HCT116 (cell line): ENCODE data around the gene ZNG1A. TPM values are rescaled to one million over a fixed set of nuclear protein-coding genes. Genes with fewer than 3 reads are reported as not detected.

Source experiments
- ATAC-seq: fragments of 200-7000 bp; cut with Tn5 transposase; 2 replicates; pipeline ENCODE4 v1.9.1; 2020; ENCODE audit warnings: mild to moderate bottlenecking, moderate library complexity
- BruUV-seq: library from RNA; stranded (reverse); fragments of 400-500 nt; replicated peaks from 2 replicates; lab custom pipeline; 2021; lab: Mats Ljungman, UMichigan
- CTCF ChIA-PET: fragments of 300-600 bp; sonication (Branson Sonifier 250); formaldehyde crosslinking; loops from one replicate; lab custom pipeline; 2021; ENCODE audit warnings: antibody characterized with exemption; lab: Charles Lee
- POLR2A ChIA-PET: fragments of 300-600, 350-600 bp; sonication (Branson Sonifier 250); formaldehyde crosslinking; loops from one replicate; lab custom pipeline; 2021; ENCODE audit warnings: antibody characterized with exemption; lab: Charles Lee
- RAD21 ChIA-PET, 2 experiments: fragments of 300-600 bp; sonication (Branson Sonifier 250); formaldehyde crosslinking; loops; one replicate each; lab custom pipeline; 2023; ENCODE audit warnings: low total read pairs in 2 of 2; ENCODE audit not compliant: uncharacterized antibody in 2 of 2, unreplicated experiment in 2 of 2, low non-redundant PET in 1 of 2; lab: Charles Lee
- DNase-seq: peaks from one replicate; pipeline ENCODE4 v3.0.0-alpha.2; 2010; ENCODE audit warnings: low read depth, low spot score
- H2AFZ ChIP-seq: fragments of 200-600 bp; shearing (Covaris generic), sonication (generic); 2 replicates; pipeline ENCODE4 v1.6.1; 2017; ENCODE audit warnings: low read depth, mixed run types, mixed read lengths, antibody characterized with exemption, low read length; ENCODE audit not compliant: poor library complexity, severe bottlenecking
- H3K27ac ChIP-seq: 2 replicates; pipeline ENCODE4 v1.5.1; 2012; ENCODE audit warnings: low read depth, low read length
- H3K27me3 ChIP-seq: fragments of 200-600 bp; sonication (generic); 2 replicates; pipeline ENCODE4 v1.6.1; 2016; ENCODE audit warnings: mixed run types, low read length, mixed read lengths; ENCODE audit not compliant: insufficient read depth
- H3K36me3 ChIP-seq, 2 experiments: fragments of 200-500 bp in 1 of 2; fragments of 200-600 bp in 1 of 2; sonication (Bioruptor generic) in 1 of 2; sonication (generic) in 1 of 2; 2 replicates each; pipeline versions ENCODE4 v1.5.1 to v1.6.1; 2014 to 2016; ENCODE audit warnings: low read length in 2 of 2, inconsistent platforms in 1 of 2, mixed read lengths in 1 of 2, mixed run types in 1 of 2; ENCODE audit not compliant: insufficient read depth in 2 of 2, control insufficient read depth in 1 of 2
- H3K4me1 ChIP-seq, 2 experiments: fragments of 200-600 bp in 1 of 2; sonication (generic) in 1 of 2; 2 replicates each; pipeline versions ENCODE4 v1.5.1 to v1.6.1; 2012 to 2017; ENCODE audit warnings: low read length in 2 of 2, inconsistent platforms in 1 of 2, mild to moderate bottlenecking in 1 of 2, mixed read lengths in 1 of 2, mixed run types in 1 of 2, moderate library complexity in 1 of 2; ENCODE audit not compliant: insufficient read depth in 2 of 2, control insufficient read depth in 1 of 2
- H3K4me2 ChIP-seq: fragments of 200-600 bp; sonication (generic); 2 replicates; pipeline ENCODE4 v1.6.1; 2017; ENCODE audit warnings: mixed run types, low read length, mixed read lengths
- H3K4me3 ChIP-seq, 2 experiments: fragments of 200-600 bp in 1 of 2; sonication (generic) in 1 of 2; replicated peaks in 1 of 2; 2 replicates each; pipeline ENCODE4 v1.5.1; 2011 to 2016; ENCODE audit warnings: low read length in 2 of 2, control low read depth in 1 of 2, low read depth in 1 of 2, mild to moderate bottlenecking in 1 of 2, mixed read lengths in 1 of 2, mixed run types in 1 of 2
- H3K79me2 ChIP-seq: fragments of 200-600 bp; sonication (generic); 2 replicates; pipeline ENCODE4 v1.6.1; 2017; ENCODE audit warnings: mild to moderate bottlenecking, mixed run types, low read length, moderate library complexity, mixed read lengths; ENCODE audit not compliant: insufficient read depth
- H3K9ac ChIP-seq: fragments of 200-600 bp; sonication (generic); 2 replicates; pipeline ENCODE4 v1.6.1; 2016; ENCODE audit warnings: low read length, mixed read lengths
- H3K9me2 ChIP-seq: fragments of 200-600 bp; sonication (generic), shearing (Covaris generic); 2 replicates; pipeline ENCODE4 v1.6.1; 2017; ENCODE audit warnings: mixed run types, mild to moderate bottlenecking, moderate library complexity; ENCODE audit not compliant: insufficient read depth
- H3K9me3 ChIP-seq, 2 experiments: fragments of 200-500 bp in 1 of 2; fragments of 200-600 bp in 1 of 2; sonication (Bioruptor generic) in 1 of 2; sonication (generic) in 1 of 2; 2 replicates each; pipeline ENCODE4 v1.6.1; 2014 to 2017; ENCODE audit warnings: low read length in 2 of 2, mixed read lengths in 2 of 2, inconsistent platforms in 1 of 2, low read depth in 1 of 2, mild to moderate bottlenecking in 1 of 2, mixed run types in 1 of 2, moderate library complexity in 1 of 2; ENCODE audit not compliant: control insufficient read depth in 1 of 2, insufficient read depth in 1 of 2
- H4K20me1 ChIP-seq: fragments of 200-600 bp; sonication (generic), shearing (Covaris generic); 2 replicates; pipeline ENCODE4 v1.6.1; 2017; ENCODE audit warnings: mixed run types, mild to moderate bottlenecking, moderate library complexity; ENCODE audit not compliant: insufficient read depth
- CBX3 ChIP-seq: IDR thresholded peaks from 2 replicates; pipeline ENCODE4 v1.6.1; 2012; ENCODE audit warnings: low read depth
- CEBPB ChIP-seq: IDR thresholded peaks from 2 replicates; pipeline ENCODE4 v1.6.1; 2012; ENCODE audit warnings: low read depth
- CTCF ChIP-seq, 3 experiments: fragments of 200-600 bp in 1 of 3; sonication (generic) in 1 of 3; IDR thresholded peaks in 2 of 3; conservative IDR thresholded peaks in 1 of 3; 2 replicates each; pipeline ENCODE4 v1.5.1; 2012 to 2017; ENCODE audit warnings: low read depth in 2 of 3, low read length in 2 of 3, antibody characterized with exemption in 1 of 3, borderline replicate concordance in 1 of 3, control low read depth in 1 of 3, mild to moderate bottlenecking in 1 of 3, mixed read lengths in 1 of 3, mixed run types in 1 of 3, moderate library complexity in 1 of 3; ENCODE audit not compliant: insufficient read depth in 1 of 3
- EGR1 ChIP-seq: IDR thresholded peaks from 2 replicates; pipeline ENCODE4 v1.6.1; 2012; ENCODE audit warnings: low read depth
- ELF1 ChIP-seq: IDR thresholded peaks from 2 replicates; pipeline ENCODE4 v1.6.1; 2012; ENCODE audit warnings: low read depth, borderline replicate concordance
- EZH2phosphoT487 ChIP-seq: fragments of 200-600 bp; IDR thresholded peaks from 2 replicates; pipeline ENCODE4 v1.6.1; 2018; ENCODE audit warnings: antibody characterized with exemption, borderline replicate concordance
- FOSL1 ChIP-seq: IDR thresholded peaks from 2 replicates; pipeline ENCODE4 v1.6.1; 2012; ENCODE audit warnings: low read depth
- JUND ChIP-seq: IDR thresholded peaks from 2 replicates; pipeline ENCODE4 v1.6.1; 2012
- MAX ChIP-seq: IDR thresholded peaks from 2 replicates; pipeline ENCODE4 v1.6.1; 2012
- RAD21 ChIP-seq: IDR thresholded peaks from 2 replicates; pipeline ENCODE4 v1.6.1; 2012; ENCODE audit warnings: low read depth, mild to moderate bottlenecking
- REST ChIP-seq: IDR thresholded peaks from 2 replicates; pipeline ENCODE4 v1.6.1; 2012; ENCODE audit warnings: low read depth
- SIN3A ChIP-seq: IDR thresholded peaks from 2 replicates; pipeline ENCODE4 v1.6.1; 2012; ENCODE audit warnings: low read depth
- SRF ChIP-seq: IDR thresholded peaks from 2 replicates; pipeline ENCODE4 v1.6.1; 2012; ENCODE audit warnings: low read depth
- TCF7L2 ChIP-seq: IDR thresholded peaks from 2 replicates; pipeline ENCODE4 v1.7.0; 2011; ENCODE audit warnings: borderline replicate concordance, inconsistent platforms; ENCODE audit not compliant: insufficient read depth, insufficient read length; ENCODE audit errors: extremely low read depth
- YY1 ChIP-seq: IDR thresholded peaks from 2 replicates; pipeline ENCODE4 v1.6.1; 2011; ENCODE audit warnings: low read length, low read depth, moderate library complexity, mild to moderate bottlenecking; ENCODE audit not compliant: insufficient replicate concordance; ENCODE audit errors: extremely low read depth
- ZNF274 ChIP-seq: fragments of 200-500 bp; sonication (Bioruptor generic); IDR thresholded peaks from 2 replicates; pipeline ENCODE4 v1.6.1; 2014; ENCODE audit warnings: mild to moderate bottlenecking, low read depth, low read length, inconsistent platforms
- intact Hi-C: fragments of 100-400 bp; cut with micrococcal nuclease; formaldehyde crosslinking; loops from 2 replicates; pipeline ENCODE4 v1.10.0; 2022
- total RNA-seq: library from RNA; stranded (reverse); gene quantifications from one replicate; pipeline ENCODE4 v1.2.1, GENCODE V29; 2021; ENCODE audit not compliant: unreplicated experiment
- TF ChIP-seq, protein P1 (sequence below): IDR thresholded peaks from 2 replicates; pipeline ENCODE4 v1.6.1; 2011; ENCODE audit warnings: mild to moderate bottlenecking, low read length, moderate library complexity; ENCODE audit not compliant: insufficient replicate concordance; ENCODE audit errors: extremely low read depth
- TF ChIP-seq, protein P2 (sequence below): IDR thresholded peaks from 2 replicates; pipeline ENCODE4 v1.6.1; 2012

The ZNG1A gene
- total RNA-seq, 1 experiment from 2014 or later = 48.5 TPM

DNA sequence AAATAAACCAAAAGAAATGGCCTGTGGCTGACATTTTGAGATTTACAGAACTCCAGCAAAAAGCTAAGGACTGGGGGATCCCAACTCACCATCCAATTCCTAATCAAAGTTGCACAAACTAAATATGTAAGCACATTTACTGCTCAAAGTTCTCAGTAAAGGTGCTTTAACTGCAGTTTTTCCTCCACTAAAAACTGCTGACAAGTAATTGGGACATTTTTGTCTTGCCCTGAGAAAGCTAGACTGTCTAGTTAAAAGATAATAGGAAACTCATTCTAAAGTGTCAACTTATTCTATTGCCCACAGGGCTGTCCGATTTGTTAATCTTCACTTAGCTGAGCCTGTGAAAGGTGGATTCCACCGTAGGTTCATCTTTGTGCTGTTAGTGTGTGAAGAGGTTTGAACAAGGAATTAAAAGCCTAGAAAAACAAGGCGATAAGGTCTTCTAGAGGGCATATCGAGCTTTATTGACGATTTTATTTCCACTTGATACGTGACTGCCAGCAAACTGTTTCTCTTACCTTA lies 36.8 kb upstream of the ZNG1A start:
- RAD21 ChIA-PET = no interaction called here
- CTCF ChIA-PET = no interaction called here
- DNase-seq (no peak), ATAC-seq (no peak)
- H3K9me3 ChIP-seq = no peaks in the 10 kb centered on the region
- H3K4me3 ChIP-seq = peak overlapping the region in 1 of 2 experiments; percentile 32; a peak in 2 of 4 replicates
- TF ChIP-seq MAX (no peak), FOSL1 (no peak), TCF7L2 (no peak), SRF (no peak), YY1 (no peak), ELF1 (no peak), EZH2phosphoT487 (no peak), SIN3A (no peak), CTCF (IDR thresholded peaks at IDR 0.05 in 2 of 3, conservative IDR thresholded peaks at IDR 0.05 in 1 of 3; ENCODE audit: borderline replicate concordance in 1 of 3, insufficient read depth in 1 of 3, low read depth in 2 of 3, low read length in 2 of 3) (no peak), CBX3 (no peak), EGR1 (no peak), REST (no peak), JUND (no peak), CEBPB (no peak), RAD21 (no peak), ZNF274 (no peak)
- TF ChIP-seq, protein P1, sequence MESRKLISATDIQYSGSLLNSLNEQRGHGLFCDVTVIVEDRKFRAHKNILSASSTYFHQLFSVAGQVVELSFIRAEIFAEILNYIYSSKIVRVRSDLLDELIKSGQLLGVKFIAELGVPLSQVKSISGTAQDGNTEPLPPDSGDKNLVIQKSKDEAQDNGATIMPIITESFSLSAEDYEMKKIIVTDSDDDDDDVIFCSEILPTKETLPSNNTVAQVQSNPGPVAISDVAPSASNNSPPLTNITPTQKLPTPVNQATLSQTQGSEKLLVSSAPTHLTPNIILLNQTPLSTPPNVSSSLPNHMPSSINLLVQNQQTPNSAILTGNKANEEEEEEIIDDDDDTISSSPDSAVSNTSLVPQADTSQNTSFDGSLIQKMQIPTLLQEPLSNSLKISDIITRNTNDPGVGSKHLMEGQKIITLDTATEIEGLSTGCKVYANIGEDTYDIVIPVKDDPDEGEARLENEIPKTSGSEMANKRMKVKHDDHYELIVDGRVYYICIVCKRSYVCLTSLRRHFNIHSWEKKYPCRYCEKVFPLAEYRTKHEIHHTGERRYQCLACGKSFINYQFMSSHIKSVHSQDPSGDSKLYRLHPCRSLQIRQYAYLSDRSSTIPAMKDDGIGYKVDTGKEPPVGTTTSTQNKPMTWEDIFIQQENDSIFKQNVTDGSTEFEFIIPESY = no peak
- TF ChIP-seq, protein P2, sequence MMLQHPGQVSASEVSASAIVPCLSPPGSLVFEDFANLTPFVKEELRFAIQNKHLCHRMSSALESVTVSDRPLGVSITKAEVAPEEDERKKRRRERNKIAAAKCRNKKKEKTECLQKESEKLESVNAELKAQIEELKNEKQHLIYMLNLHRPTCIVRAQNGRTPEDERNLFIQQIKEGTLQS = no peak
- no peaks in the 10 kb centered on the region for H3K27me3 ChIP-seq
- no peak overlapping the region for H3K9ac ChIP-seq
- no peak overlapping the region for H3K27ac ChIP-seq
- H2AFZ ChIP-seq = peak overlapping the region; percentile 27
- POLR2A ChIA-PET = no interaction called here
- no peaks in the 10 kb centered on the region for H4K20me1 ChIP-seq
- H3K36me3 ChIP-seq = no peaks in the 10 kb centered on the region
- no peaks in the 10 kb centered on the region for H3K9me2 ChIP-seq
- H3K4me2 ChIP-seq = peak overlapping the region; percentile 72
- no peaks in the 10 kb centered on the region for H3K79me2 ChIP-seq
- BruUV-seq = no TSS peak
- intact Hi-C loops = no loop called here
- H3K4me1 ChIP-seq = peaks cover 0 to 7% of the 10 kb centered on the region in 2 experiments; a peak in 1 of 4 replicates
